ENCODE data around the gene MICU1. TPM values are rescaled to one million over a fixed set of nuclear protein-coding genes. Genes with fewer than 3 reads are reported as not detected.

Gene MICU1
- polyA plus RNA-seq, 2 of the 4 experiments (the other 2 are of a cell fraction) = 54.5 to 58.6 TPM

DNA sequence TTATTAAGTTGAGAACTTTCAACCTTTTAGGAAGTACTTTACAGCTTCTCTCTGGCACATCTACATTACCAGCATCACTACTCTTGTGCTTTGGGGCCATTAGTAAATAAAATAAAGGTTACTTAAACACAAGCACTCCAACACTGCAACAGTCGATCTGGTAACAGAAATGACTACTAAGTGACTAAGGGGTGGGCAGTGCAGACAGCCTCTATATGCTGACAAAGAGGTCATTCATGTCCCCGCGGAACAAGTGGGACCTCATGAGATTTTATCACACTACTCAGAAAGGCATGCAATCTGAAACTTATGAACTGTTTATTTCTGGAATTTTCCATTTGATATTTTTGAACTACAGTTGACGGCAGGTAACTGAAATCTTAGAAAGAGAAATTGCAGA, 159.9 kb downstream of the MICU1 start:
- TF ChIP-seq, protein P1, sequence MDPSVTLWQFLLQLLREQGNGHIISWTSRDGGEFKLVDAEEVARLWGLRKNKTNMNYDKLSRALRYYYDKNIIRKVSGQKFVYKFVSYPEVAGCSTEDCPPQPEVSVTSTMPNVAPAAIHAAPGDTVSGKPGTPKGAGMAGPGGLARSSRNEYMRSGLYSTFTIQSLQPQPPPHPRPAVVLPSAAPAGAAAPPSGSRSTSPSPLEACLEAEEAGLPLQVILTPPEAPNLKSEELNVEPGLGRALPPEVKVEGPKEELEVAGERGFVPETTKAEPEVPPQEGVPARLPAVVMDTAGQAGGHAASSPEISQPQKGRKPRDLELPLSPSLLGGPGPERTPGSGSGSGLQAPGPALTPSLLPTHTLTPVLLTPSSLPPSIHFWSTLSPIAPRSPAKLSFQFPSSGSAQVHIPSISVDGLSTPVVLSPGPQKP (IDR thresholded peaks at IDR 0.05; ENCODE audit: low read depth, low read length) = no peak
- TF ChIP-seq HOXB5 (CRISPR knock-in tag; IDR thresholded peaks at IDR 0.05) (no peak), EHF (CRISPR knock-in tag; IDR thresholded peaks at IDR 0.05) (no peak), RFX5 (IDR thresholded peaks at IDR 0.05) (no peak), FOSB (CRISPR knock-in tag; IDR thresholded peaks at IDR 0.05) (no peak), CHD4 (IDR thresholded peaks at IDR 0.05; ENCODE audit: borderline replicate concordance) (no peak)
- TF ChIP-seq, protein P2, sequence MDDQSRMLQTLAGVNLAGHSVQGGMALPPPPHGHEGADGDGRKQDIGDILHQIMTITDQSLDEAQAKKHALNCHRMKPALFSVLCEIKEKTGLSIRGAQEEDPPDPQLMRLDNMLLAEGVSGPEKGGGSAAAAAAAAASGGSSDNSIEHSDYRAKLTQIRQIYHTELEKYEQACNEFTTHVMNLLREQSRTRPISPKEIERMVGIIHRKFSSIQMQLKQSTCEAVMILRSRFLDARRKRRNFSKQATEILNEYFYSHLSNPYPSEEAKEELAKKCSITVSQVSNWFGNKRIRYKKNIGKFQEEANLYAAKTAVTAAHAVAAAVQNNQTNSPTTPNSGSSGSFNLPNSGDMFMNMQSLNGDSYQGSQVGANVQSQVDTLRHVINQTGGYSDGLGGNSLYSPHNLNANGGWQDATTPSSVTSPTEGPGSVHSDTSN (IDR thresholded peaks at IDR 0.05) = no peak
- TF ChIP-seq, protein P3, sequence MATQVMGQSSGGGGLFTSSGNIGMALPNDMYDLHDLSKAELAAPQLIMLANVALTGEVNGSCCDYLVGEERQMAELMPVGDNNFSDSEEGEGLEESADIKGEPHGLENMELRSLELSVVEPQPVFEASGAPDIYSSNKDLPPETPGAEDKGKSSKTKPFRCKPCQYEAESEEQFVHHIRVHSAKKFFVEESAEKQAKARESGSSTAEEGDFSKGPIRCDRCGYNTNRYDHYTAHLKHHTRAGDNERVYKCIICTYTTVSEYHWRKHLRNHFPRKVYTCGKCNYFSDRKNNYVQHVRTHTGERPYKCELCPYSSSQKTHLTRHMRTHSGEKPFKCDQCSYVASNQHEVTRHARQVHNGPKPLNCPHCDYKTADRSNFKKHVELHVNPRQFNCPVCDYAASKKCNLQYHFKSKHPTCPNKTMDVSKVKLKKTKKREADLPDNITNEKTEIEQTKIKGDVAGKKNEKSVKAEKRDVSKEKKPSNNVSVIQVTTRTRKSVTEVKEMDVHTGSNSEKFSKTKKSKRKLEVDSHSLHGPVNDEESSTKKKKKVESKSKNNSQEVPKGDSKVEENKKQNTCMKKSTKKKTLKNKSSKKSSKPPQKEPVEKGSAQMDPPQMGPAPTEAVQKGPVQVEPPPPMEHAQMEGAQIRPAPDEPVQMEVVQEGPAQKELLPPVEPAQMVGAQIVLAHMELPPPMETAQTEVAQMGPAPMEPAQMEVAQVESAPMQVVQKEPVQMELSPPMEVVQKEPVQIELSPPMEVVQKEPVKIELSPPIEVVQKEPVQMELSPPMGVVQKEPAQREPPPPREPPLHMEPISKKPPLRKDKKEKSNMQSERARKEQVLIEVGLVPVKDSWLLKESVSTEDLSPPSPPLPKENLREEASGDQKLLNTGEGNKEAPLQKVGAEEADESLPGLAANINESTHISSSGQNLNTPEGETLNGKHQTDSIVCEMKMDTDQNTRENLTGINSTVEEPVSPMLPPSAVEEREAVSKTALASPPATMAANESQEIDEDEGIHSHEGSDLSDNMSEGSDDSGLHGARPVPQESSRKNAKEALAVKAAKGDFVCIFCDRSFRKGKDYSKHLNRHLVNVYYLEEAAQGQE (IDR thresholded peaks at IDR 0.05) = no peak
- TF ChIP-seq, protein P4, sequence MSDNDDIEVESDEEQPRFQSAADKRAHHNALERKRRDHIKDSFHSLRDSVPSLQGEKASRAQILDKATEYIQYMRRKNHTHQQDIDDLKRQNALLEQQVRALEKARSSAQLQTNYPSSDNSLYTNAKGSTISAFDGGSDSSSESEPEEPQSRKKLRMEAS (IDR thresholded peaks at IDR 0.05) = no peak
- TF ChIP-seq, protein P5, sequence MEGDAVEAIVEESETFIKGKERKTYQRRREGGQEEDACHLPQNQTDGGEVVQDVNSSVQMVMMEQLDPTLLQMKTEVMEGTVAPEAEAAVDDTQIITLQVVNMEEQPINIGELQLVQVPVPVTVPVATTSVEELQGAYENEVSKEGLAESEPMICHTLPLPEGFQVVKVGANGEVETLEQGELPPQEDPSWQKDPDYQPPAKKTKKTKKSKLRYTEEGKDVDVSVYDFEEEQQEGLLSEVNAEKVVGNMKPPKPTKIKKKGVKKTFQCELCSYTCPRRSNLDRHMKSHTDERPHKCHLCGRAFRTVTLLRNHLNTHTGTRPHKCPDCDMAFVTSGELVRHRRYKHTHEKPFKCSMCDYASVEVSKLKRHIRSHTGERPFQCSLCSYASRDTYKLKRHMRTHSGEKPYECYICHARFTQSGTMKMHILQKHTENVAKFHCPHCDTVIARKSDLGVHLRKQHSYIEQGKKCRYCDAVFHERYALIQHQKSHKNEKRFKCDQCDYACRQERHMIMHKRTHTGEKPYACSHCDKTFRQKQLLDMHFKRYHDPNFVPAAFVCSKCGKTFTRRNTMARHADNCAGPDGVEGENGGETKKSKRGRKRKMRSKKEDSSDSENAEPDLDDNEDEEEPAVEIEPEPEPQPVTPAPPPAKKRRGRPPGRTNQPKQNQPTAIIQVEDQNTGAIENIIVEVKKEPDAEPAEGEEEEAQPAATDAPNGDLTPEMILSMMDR (IDR thresholded peaks at IDR 0.05) = no peak
- DNase-seq (ENCODE audit: low read depth in 1 of 2, low spot score in 1 of 2) (no peak), FAIRE-seq (no peak), ATAC-seq (no peak)
- no peak overlapping the region for H3K4me2 ChIP-seq
- CTCF ChIA-PET = no interaction called here
- H3K4me3 ChIP-seq = no peak overlapping the region
- POLR2A ChIA-PET = no interaction called here
- no peaks in the 10 kb centered on the region for H3K4me1 ChIP-seq
- no peak overlapping the region for H3K27ac ChIP-seq
- WGBS (ENCODE audit: missing lambda C conversion rate) = 81% methylated on average over 4 of the region's 4 CpGs
- no peaks in the 10 kb centered on the region for H3K9me3 ChIP-seq

DNA sequence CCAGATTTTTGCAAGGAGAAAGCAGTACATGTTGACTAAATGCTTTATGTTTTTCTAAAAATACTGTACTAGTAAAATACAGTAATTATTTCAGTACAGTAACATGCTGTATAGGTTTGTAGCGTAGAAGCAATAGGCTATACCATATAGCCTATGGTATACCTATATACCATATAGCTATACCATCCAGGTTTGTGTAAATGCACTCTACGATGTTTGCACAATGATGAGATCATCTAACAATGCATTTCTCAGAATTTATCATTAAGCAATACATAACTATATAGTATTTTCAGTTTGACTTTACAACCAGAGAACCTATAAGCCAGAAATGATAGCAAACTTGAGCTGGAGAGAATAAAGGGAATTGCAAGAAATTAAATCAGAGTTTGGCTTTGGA, 161.4 kb downstream of the MICU1 start:
- POLR2A ChIA-PET = no interaction called here
- CTCF ChIA-PET = no interaction called here
- ATAC-seq = no peak

More for the DNA sequence above, 161.4 kb downstream of the MICU1 start:
- no peak for TF ChIP-seq RCOR1 (IDR thresholded peaks at IDR 0.05; ENCODE audit: low read depth, low read length)
- no peak for TF ChIP-seq EP300 (IDR thresholded peaks at IDR 0.05)
- no peak for TF ChIP-seq SREBF2 (IDR thresholded peaks at IDR 0.05)
- no peak for TF ChIP-seq GATA3 (IDR thresholded peaks at IDR 0.05; ENCODE audit: borderline replicate concordance)
- TF ChIP-seq, protein P6, sequence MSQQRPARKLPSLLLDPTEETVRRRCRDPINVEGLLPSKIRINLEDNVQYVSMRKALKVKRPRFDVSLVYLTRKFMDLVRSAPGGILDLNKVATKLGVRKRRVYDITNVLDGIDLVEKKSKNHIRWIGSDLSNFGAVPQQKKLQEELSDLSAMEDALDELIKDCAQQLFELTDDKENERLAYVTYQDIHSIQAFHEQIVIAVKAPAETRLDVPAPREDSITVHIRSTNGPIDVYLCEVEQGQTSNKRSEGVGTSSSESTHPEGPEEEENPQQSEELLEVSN (IDR thresholded peaks at IDR 0.05; ENCODE audit: borderline replicate concordance, low read depth) = no peak
- TF ChIP-seq PHF8 (IDR thresholded peaks at IDR 0.05; ENCODE audit: borderline replicate concordance, low read depth) = no peak
- no peak for TF ChIP-seq CEBPB (IDR thresholded peaks at IDR 0.05)
- TF ChIP-seq, protein P7, sequence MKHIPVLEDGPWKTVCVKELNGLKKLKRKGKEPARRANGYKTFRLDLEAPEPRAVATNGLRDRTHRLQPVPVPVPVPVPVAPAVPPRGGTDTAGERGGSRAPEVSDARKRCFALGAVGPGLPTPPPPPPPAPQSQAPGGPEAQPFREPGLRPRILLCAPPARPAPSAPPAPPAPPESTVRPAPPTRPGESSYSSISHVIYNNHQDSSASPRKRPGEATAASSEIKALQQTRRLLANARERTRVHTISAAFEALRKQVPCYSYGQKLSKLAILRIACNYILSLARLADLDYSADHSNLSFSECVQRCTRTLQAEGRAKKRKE (CRISPR knock-in tag; IDR thresholded peaks at IDR 0.05; ENCODE audit: low read depth) = no peak
- no peak for TF ChIP-seq BHLHE40 (IDR thresholded peaks at IDR 0.05; ENCODE audit: low read depth, low read length)
- TF ChIP-seq JUN (IDR thresholded peaks at IDR 0.05) = no peak
- TF ChIP-seq, protein P1 (IDR thresholded peaks at IDR 0.05; ENCODE audit: low read depth, low read length) = no peak
- no peak for TF ChIP-seq HOXA7 (CRISPR knock-in tag; IDR thresholded peaks at IDR 0.05)
- TF ChIP-seq, protein P8, sequence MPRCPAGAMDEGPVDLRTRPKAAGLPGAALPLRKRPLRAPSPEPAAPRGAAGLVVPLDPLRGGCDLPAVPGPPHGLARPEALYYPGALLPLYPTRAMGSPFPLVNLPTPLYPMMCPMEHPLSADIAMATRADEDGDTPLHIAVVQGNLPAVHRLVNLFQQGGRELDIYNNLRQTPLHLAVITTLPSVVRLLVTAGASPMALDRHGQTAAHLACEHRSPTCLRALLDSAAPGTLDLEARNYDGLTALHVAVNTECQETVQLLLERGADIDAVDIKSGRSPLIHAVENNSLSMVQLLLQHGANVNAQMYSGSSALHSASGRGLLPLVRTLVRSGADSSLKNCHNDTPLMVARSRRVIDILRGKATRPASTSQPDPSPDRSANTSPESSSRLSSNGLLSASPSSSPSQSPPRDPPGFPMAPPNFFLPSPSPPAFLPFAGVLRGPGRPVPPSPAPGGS (IDR thresholded peaks at IDR 0.05) = no peak
- TF ChIP-seq ZSCAN20 (CRISPR knock-in tag; IDR thresholded peaks at IDR 0.05) = no peak
- no peak overlapping the region for H3K4me2 ChIP-seq
- no peak for FAIRE-seq
- no peak overlapping the region for H3K27ac ChIP-seq
- 89% methylated on average over 2 of the region's 2 CpGs for WGBS (ENCODE audit: missing lambda C conversion rate)
- H3K4me1 ChIP-seq = no peaks in the 10 kb centered on the region
- H3K9me3 ChIP-seq = no peaks in the 10 kb centered on the region
- DNase-seq (ENCODE audit: low read depth in 1 of 2, low spot score in 1 of 2) = no peak
- no peak overlapping the region for H3K4me3 ChIP-seq

Data from A549 (cell line).